Measurements from ENCODE around the gene NOS3. TPM values are rescaled to one million over a fixed set of nuclear protein-coding genes. Genes with fewer than 3 reads are reported as not detected.

Gene NOS3
- total RNA-seq = 100 to 1,000 TPM; 106 to 455 (median 187) TPM
- 10 to 100 TPM; 11.9 to 81.1 (median 28.4) TPM for polyA plus RNA-seq
- long read RNA-seq, donor 1, partial matches to known transcripts = 0 of 4 reads
- long read RNA-seq, donor 1, other reads (novel, unspliced or antisense) = 0 of 4 reads
- long read RNA-seq, donor 2, partial matches to known transcripts = 0 of 1 reads
- long read RNA-seq, donor 2, other reads (novel, unspliced or antisense) = 0 of 1 reads

DNA sequence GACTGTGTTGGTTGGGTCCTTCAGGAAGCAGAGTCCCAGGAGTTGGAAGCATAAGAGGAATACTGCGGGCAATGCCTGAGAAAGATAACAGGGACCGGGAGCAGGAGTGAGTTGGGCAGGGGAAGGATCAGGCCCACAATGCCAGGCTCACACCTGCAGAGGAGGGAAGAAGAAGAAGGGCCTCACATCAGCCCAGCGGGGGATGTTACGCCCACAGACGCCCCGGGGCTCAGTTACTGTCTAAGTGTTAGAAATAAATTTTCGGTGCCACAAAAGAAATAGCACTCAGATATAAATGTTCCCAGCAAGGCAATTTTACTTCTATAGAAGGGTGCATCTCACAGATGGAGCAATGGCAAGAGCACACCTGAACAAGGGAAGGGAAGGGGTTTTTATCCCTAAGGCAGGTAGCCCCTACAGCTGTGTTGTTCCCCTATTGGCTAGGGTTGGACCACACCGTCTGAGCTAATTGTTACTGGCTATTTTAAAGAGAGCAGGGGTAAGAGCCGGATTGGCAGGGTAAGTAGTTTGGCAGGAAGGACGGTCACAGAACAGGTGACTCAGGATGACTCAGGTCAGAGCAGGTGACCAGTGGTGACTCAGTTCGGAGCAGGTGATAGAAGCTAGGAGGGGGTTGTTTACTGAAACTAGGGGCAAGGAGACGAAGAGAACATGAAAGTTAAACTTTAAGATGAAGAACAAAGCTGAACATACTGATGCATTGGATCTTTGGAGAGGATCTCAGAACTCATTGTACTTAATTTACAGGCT is at the start of gene NOS3:
TSS of gene NOS3 (plus strand) at position 602 of the 771 bp plus-strand sequence. CDS start 2,787 bp downstream, outside the sequence.
- H3K27me3 ChIP-seq (replicated peaks in 1 of 7) = peaks cover 0 to 45% (median 0%) of the 10 kb centered on the region in 7 donors
- peaks cover 0 to 21% (median 16%) of the 10 kb centered on the region in 8 donors for H3K9me3 ChIP-seq
- no peak for DNase-seq
- peak within 1 kb of the TSS; percentile 49 to 89 (median 83) for H3K27ac ChIP-seq
- H3K36me3 ChIP-seq = peaks cover 0 to 4% (median 0%) of the 10 kb centered on the region in 6 donors
- H3K4me3 ChIP-seq = no peak within 1 kb of the TSS
- 82 to 88% (median 84%) methylated on average over 12 of the region's 12 CpGs for WGBS, 5 donors
- H3K4me1 ChIP-seq = peaks cover 14 to 87% (median 60%) of the 10 kb centered on the region in 6 donors
- no peak for TF ChIP-seq POLR2A (IDR thresholded peaks at IDR 0.05)
- intact Hi-C loops (cut with DNase I; ENCODE audit: low total_unique reads) = no loop called here

DNA sequence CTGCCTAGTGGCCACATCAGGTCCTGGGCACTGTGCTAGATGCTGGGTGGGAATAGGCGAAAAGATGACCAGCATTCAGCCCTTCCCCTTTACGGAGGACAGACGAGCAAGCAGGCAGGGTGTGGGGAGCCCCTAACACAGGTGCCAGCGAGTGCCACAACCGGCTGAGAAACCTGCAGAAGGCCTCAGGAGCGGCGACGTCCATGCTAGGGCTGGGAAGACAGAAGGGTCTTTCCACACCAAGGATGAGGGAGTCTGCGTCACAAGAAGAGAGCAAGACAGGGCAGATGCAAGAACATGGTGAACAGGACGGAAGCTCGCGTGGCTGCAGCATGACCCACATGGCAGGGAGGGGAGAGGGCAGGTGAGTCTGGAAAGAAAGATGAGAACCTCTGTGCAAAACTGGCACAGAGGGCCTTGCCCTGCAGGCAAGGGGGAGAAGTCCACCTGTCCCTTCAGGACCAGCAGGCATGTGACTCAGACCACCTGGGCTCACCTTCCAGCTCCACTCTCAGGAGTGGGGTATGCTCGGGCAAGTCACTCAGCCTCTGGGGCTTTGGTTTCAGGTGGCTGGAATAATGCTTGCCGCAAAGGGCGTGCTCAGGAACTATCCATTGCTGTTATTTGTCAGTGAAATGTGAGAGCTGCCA is 49.3 kb upstream of the NOS3 start:
- WGBS, 5 donors = 85 to 90% (median 87%) methylated on average over 15 of the region's 15 CpGs
- intact Hi-C loops (cut with DNase I; ENCODE audit: low total_unique reads) = no loop called here
- no peak overlapping the region for H3K27ac ChIP-seq
- peaks cover 0 to 42% (median 0%) of the 10 kb centered on the region in 7 donors for H3K27me3 ChIP-seq (replicated peaks in 1 of 7)
- no peaks in the 10 kb centered on the region for H3K9me3 ChIP-seq
- TF ChIP-seq POLR2AphosphoS5 (IDR thresholded peaks at IDR 0.05) (no peak), POLR2A (IDR thresholded peaks at IDR 0.05) (no peak)
- TF ChIP-seq, protein P1, sequence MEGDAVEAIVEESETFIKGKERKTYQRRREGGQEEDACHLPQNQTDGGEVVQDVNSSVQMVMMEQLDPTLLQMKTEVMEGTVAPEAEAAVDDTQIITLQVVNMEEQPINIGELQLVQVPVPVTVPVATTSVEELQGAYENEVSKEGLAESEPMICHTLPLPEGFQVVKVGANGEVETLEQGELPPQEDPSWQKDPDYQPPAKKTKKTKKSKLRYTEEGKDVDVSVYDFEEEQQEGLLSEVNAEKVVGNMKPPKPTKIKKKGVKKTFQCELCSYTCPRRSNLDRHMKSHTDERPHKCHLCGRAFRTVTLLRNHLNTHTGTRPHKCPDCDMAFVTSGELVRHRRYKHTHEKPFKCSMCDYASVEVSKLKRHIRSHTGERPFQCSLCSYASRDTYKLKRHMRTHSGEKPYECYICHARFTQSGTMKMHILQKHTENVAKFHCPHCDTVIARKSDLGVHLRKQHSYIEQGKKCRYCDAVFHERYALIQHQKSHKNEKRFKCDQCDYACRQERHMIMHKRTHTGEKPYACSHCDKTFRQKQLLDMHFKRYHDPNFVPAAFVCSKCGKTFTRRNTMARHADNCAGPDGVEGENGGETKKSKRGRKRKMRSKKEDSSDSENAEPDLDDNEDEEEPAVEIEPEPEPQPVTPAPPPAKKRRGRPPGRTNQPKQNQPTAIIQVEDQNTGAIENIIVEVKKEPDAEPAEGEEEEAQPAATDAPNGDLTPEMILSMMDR (IDR thresholded peaks at IDR 0.05 in 8 of 11, conservative IDR thresholded peaks at IDR 0.05 in 3 of 11) = no peak
- no peaks in the 10 kb centered on the region for H3K36me3 ChIP-seq
- H3K4me1 ChIP-seq = peaks cover 4 to 30% (median 20%) of the 10 kb centered on the region in 6 donors
- no peak overlapping the region for H3K4me3 ChIP-seq
- no peak for DNase-seq

DNA sequence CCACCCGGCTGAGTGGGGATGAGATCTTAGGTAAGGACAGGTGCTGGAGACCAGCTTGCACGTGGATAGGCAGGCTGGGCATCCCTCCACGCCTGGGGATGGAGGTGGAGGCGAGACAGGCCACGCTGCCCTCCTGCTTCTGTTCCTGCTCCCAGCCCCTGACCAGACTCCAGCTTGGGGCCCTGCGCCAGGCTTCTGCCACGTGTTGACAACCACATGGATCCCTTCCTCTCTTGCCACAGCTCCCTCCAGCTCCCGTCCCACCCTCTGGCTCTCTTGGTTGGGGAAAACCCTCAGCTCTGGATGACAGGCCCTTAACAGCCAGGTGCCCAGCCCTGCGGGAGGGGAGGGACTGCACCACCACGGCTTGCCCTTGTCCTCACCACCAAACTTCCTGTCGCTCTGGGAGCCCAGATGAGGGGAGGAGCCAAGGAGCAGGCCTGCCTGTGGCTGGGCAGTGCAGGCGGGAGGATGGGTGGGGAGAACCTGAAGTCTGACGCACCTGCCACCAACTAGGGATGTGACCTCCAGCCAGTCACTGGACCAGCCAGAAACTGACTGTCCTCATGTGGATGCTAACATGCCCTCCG is 48.7 kb upstream of the NOS3 start:
- no peak overlapping the region for H3K27ac ChIP-seq
- H3K4me3 ChIP-seq = no peak overlapping the region
- TF ChIP-seq POLR2A (IDR thresholded peaks at IDR 0.05) = no peak
- TF ChIP-seq POLR2AphosphoS5 (IDR thresholded peaks at IDR 0.05) = peak in 1 of 3 donors; percentile 43
- TF ChIP-seq, protein P1 (IDR thresholded peaks at IDR 0.05 in 8 of 11, conservative IDR thresholded peaks at IDR 0.05 in 3 of 11) = no peak
- no peaks in the 10 kb centered on the region for H3K9me3 ChIP-seq
- peaks cover 0 to 43% (median 0%) of the 10 kb centered on the region in 7 donors for H3K27me3 ChIP-seq (replicated peaks in 1 of 7)
- H3K36me3 ChIP-seq = no peaks in the 10 kb centered on the region
- DNase-seq = peak; percentile 82
- intact Hi-C loops (cut with DNase I; ENCODE audit: low total_unique reads) = no loop called here
- 30 to 39% (median 38%) methylated on average over 9 to 14 of the region's 14 CpGs for WGBS, 5 donors
- peaks cover 4 to 30% (median 20%) of the 10 kb centered on the region in 6 donors for H3K4me1 ChIP-seq

DNA sequence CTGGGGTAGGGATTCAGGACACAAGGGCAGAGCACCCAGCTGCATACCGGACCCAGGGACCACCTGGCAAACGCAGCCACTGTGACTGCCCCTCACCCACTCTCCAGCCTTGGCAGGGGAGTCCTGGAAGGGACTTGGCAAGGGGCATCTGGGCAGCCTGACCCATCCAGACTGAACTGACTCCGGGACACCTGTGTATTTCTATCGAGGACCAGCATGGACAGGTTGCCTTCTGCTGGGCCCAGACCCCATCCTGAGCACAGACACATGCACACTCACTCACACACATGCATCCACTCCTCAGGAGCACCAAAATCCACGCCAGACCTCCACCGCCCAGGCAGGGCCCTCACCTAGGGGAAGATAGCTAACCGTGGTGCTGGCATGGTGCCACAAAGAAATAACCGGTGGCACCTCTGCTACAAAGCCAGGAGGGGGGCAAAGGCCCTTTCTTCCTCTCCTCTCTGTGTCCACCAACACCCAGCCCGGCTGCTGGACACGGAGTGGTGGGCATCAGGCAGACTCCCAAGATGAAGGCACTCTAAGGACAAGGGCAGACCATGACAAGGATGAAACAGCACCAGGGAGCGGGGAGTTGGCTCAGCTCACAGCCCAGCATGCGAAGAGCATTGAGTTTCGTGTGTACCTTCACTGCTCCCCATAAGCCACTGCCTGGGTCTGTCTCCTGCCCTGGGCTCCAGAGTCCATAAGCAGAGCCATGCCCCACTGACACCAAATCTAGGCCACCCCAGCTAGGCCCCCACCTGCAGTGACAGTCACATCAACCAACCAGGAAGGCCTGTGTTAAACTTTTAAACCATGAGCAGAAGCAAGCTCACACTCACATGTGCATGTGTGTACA is 48.0 kb upstream of the NOS3 start:
- Histone ChIP-seq H3K4me1 (peaks cover 4 to 24% (median 18%) of the 10 kb centered on the region in 6 donors), H3K9me3 (no peaks in the 10 kb centered on the region), H3K36me3 (no peaks in the 10 kb centered on the region), H3K4me3 (no peak overlapping the region), H3K27me3 (replicated peaks in 1 of 7) (peaks cover 0 to 43% (median 7%) of the 10 kb centered on the region in 7 donors), H3K27ac (no peak overlapping the region)
- no peak for DNase-seq
- TF ChIP-seq, protein P1 (IDR thresholded peaks at IDR 0.05 in 8 of 11, conservative IDR thresholded peaks at IDR 0.05 in 3 of 11) = no peak
- no peak for TF ChIP-seq POLR2A (IDR thresholded peaks at IDR 0.05)
- intact Hi-C loops (cut with DNase I; ENCODE audit: low total_unique reads) = no loop called here
- 73 to 79% (median 77%) methylated on average over 10 to 13 of the region's 13 CpGs for WGBS, 5 donors

Measured in spleen (tissue), 13 donors.